Common myeloid progenitor, CD34-positive (primary cell): ENCODE measurements around the gene ARHGAP15.

Source experiments
- CTCF ChIA-PET: fragments of 350-600 bp; sonication (Branson Sonifier 250); formaldehyde crosslinking; loops from one replicate; lab custom pipeline; 2021; ENCODE audit warnings: antibody characterized with exemption; lab: Charles Lee
- POLR2A ChIA-PET: fragments of 350-600 bp; sonication (Branson Sonifier 250); formaldehyde crosslinking; loops from one replicate; lab custom pipeline; 2021; ENCODE audit warnings: antibody characterized with exemption; lab: Charles Lee
- DNase-seq, 3 donors: peaks; one replicate each; pipeline versions ENCODE4 v3.0.0 to v3.0.0-alpha.2; 2013
- H3K27ac ChIP-seq, 2 experiments: 1 replicate in 1 of 2; 2 replicates in 1 of 2; pipeline ENCODE4 v1.7.0; 2013; ENCODE audit warnings: inconsistent platforms in 2 of 2, low read length in 2 of 2, mild to moderate bottlenecking in 2 of 2, low read depth in 1 of 2, moderate library complexity in 1 of 2; ENCODE audit not compliant: severe bottlenecking in 2 of 2, insufficient read depth in 1 of 2, poor library complexity in 1 of 2
- H3K27me3 ChIP-seq, 5 experiments: replicated peaks in 2 of 5; 1 replicate in 3 of 5; 2 replicates in 2 of 5; pipeline versions ENCODE4 v1.6.1 to v1.7.0; 2013; ENCODE audit warnings: low read length in 4 of 5, mild to moderate bottlenecking in 2 of 5, moderate library complexity in 2 of 5, inconsistent platforms in 1 of 5; ENCODE audit not compliant: insufficient read depth in 5 of 5, control insufficient read depth in 4 of 5
- H3K36me3 ChIP-seq, 4 experiments: 1 replicate in 2 of 4; 2 replicates in 2 of 4; pipeline versions ENCODE4 v1.6.1 to v1.7.0; 2013; ENCODE audit warnings: low read length in 3 of 4, control low read depth in 1 of 4, mild to moderate bottlenecking in 1 of 4; ENCODE audit not compliant: control insufficient read depth in 4 of 4, insufficient read depth in 4 of 4
- H3K4me1 ChIP-seq, 4 experiments: 1 replicate in 3 of 4; 2 replicates in 1 of 4; pipeline versions ENCODE4 v1.6.1 to v1.7.1; 2013; ENCODE audit warnings: low read length in 3 of 4, mild to moderate bottlenecking in 3 of 4, control low read depth in 1 of 4, inconsistent platforms in 1 of 4, moderate library complexity in 1 of 4; ENCODE audit not compliant: control insufficient read depth in 4 of 4, insufficient read depth in 4 of 4; ENCODE audit errors: control extremely low read depth in 1 of 4
- H3K4me3 ChIP-seq, 7 experiments: 1 replicate in 4 of 7; 2 replicates in 3 of 7; pipeline versions ENCODE4 v1.5.1 to v1.7.0; 2013; ENCODE audit warnings: mild to moderate bottlenecking in 7 of 7, low read length in 6 of 7, moderate library complexity in 6 of 7, inconsistent platforms in 2 of 7, low read depth in 2 of 7, control low read depth in 1 of 7; ENCODE audit not compliant: insufficient read depth in 4 of 7, control insufficient read depth in 1 of 7; ENCODE audit errors: extremely low read depth in 1 of 7
- H3K9me3 ChIP-seq, 5 experiments: 1 replicate in 4 of 5; 2 replicates in 1 of 5; pipeline versions ENCODE4 v1.6.1 to v1.7.1; 2013; ENCODE audit warnings: low read length in 4 of 5, mild to moderate bottlenecking in 2 of 5, inconsistent platforms in 1 of 5, low read depth in 1 of 5, moderate library complexity in 1 of 5; ENCODE audit not compliant: control insufficient read depth in 4 of 5, insufficient read depth in 2 of 5; ENCODE audit errors: control extremely low read depth in 1 of 5
- WGBS: methylation state at CpG from one replicate; pipeline ENCODE4 v1.1.5; 2013; ENCODE audit not compliant: insufficient coverage; 5-methylcytosine and 5-hydroxymethylcytosine counted together

Gene ARHGAP15

DNA sequence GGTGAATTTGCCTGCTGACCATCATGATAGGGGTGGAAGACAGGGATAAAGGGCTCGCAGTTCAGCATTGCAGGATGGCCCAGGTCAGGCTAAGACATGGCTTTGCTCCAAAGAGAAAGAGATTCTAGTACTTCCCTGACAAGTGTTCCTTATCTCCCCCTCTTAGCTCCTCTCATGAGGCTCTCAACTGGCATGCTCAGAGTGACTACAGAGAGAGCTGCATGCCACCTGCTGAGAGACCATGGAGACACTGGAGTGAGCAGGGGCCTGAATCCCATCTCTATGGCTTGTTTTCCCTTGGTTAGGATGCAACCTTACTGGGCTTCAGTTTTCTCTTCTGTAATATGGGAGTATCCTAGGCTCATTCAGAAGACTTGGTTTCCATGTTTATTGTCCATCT lies 94.3 kb downstream of the ARHGAP15 start:
- H3K4me3 ChIP-seq = no peak overlapping the region
- ChIA-PET CTCF (interaction anchor here (1.0 to 4.4 kb wide), 16 partner anchors 8 to 191 kb away, joined by 3 to 53 read pairs (median 7); no protein-coding TSS in a partner anchor), POLR2A (interaction anchor here (0.6 kb wide), 1 partner anchor 10 kb away, joined by 4 read pairs; no protein-coding TSS in a partner anchor)
- DNase-seq = no peak
- no peaks in the 10 kb centered on the region for H3K27me3 ChIP-seq
- no peak overlapping the region for H3K27ac ChIP-seq
- 100% methylated on average over 1 of the region's 1 CpG for WGBS
- H3K36me3 ChIP-seq = peaks cover 4 to 39% (median 16%) of the 10 kb centered on the region in 4 experiments
- no peaks in the 10 kb centered on the region for H3K9me3 ChIP-seq
- no peaks in the 10 kb centered on the region for H3K4me1 ChIP-seq

DNA sequence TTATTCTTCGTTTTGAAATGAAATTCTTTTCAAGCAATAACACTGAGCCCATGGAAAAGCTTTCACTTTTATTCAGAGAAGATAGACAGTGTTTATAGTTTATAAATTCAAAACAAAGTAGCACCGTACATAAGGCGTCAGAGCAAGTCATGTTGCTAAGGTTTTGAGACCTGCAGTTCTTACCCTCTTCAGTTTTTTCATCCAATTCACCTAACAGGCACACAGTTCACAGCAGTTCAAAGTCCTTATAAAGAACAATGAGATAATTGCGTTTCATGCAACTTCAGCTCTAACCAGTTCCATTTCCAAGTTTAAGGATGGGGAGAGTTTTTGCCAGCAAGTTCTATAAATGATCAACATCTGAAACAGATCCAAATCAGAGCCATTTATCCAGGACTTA lies 96.7 kb downstream of the ARHGAP15 start:
- peaks cover 0 to 4% (median 0%) of the 10 kb centered on the region in 5 experiments for H3K9me3 ChIP-seq
- H3K27ac ChIP-seq = no peak overlapping the region
- POLR2A ChIA-PET = no interaction called here
- CTCF ChIA-PET = interaction anchor here (0.8 to 3.1 kb wide), 7 partner anchors 10 to 191 kb away, joined by 3 to 20 read pairs (median 5); no protein-coding TSS in a partner anchor
- H3K36me3 ChIP-seq = peaks cover 19 to 47% (median 26%) of the 10 kb centered on the region in 4 experiments
- no peak for DNase-seq
- 94% methylated on average over 2 of the region's 4 CpGs for WGBS
- H3K4me1 ChIP-seq = no peaks in the 10 kb centered on the region
- H3K27me3 ChIP-seq = no peaks in the 10 kb centered on the region
- no peak overlapping the region for H3K4me3 ChIP-seq

DNA sequence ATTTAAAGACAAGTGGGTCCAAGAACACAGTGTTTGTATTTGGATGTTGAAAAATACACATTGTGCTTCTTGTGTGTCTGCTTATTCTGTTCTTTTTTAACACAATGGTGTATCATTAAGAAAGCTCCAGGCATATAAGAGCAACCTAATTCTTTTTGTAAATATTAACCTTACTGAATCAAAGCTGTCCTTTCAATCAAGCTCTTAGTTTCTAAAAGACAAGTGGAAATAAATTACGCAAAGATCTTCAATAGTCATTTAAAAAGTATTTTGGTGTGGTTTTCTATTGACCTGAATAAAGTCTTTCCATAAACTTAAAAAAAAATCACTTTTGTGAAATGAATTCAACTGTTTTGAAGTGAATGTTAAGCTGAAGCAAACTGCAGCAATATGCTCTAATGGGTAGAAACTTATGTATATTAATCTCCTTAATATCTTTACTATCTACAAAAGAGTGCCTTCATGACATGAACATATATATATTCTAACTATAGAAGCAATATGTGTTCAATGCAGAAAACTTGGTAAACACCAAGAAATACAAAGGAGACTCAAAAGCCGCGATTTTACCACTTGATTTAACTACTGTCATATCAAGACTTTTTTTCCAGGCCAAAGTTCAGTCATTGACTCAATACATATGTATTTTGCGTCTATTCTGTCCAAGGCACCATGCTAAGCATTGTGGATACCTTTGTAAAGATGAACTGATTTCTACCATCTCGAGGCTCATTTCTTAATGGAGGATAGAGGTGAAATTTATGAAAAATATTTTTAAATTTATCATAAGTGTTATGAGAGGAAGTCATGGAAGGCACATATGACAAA lies 97.7 kb downstream of the ARHGAP15 start:
- no peak overlapping the region for H3K4me3 ChIP-seq
- CTCF ChIA-PET = interaction anchor here (1.4 to 1.5 kb wide), 2 partner anchors 14 to 116 kb away, joined by 3 to 5 read pairs; no protein-coding TSS in a partner anchor
- H3K36me3 ChIP-seq = peaks cover 27 to 53% (median 34%) of the 10 kb centered on the region in 4 experiments
- no peak overlapping the region for H3K27ac ChIP-seq
- H3K9me3 ChIP-seq = peaks cover 0 to 11% (median 7%) of the 10 kb centered on the region in 5 experiments
- no CpG with 5 or more reads among the region's 5 CpGs for WGBS
- H3K4me1 ChIP-seq = no peaks in the 10 kb centered on the region
- DNase-seq = no peak
- H3K27me3 ChIP-seq = no peaks in the 10 kb centered on the region
- POLR2A ChIA-PET = no interaction called here

GRCh38 chr2:143229411-143229810 lies 100.2 kb downstream of the ARHGAP15 start:
- H3K4me3 ChIP-seq = no peak overlapping the region
- no peak for DNase-seq
- ChIA-PET CTCF (interaction anchor here (1.0 to 1.8 kb wide), 4 partner anchors 25 to 197 kb away, joined by 3 to 6 read pairs (median 4); no protein-coding TSS in a partner anchor), POLR2A (no interaction called here)
- H3K27me3 ChIP-seq = no peaks in the 10 kb centered on the region
- H3K27ac ChIP-seq = no peak overlapping the region
- H3K4me1 ChIP-seq = no peaks in the 10 kb centered on the region
- peaks cover 3 to 30% (median 12%) of the 10 kb centered on the region in 5 experiments for H3K9me3 ChIP-seq
- peaks cover 27 to 64% (median 48%) of the 10 kb centered on the region in 4 experiments for H3K36me3 ChIP-seq
- WGBS = 77% methylated on average over 4 of the region's 5 CpGs

DNA sequence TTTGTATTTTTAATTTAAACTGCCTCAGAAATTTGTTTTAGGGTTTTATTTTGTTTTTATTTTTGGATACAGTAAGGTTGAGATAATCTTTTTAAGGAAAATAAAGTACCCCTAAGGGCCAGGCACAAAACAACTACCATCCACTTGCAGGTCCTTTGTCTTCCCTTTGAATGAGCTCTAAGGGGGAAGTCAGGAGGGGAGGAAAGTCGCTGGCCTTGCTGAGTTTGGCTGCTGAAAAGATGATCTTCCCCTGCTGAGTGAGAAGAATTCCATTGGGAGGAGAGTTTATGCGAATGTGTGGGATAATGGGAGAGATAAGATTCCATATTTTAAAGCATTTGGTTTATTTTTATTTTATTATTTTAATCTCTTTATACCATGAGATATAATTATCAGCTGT lies 100.7 kb downstream of the ARHGAP15 start:
- POLR2A ChIA-PET = no interaction called here
- Histone ChIP-seq H3K36me3 (peaks cover 28 to 69% (median 48%) of the 10 kb centered on the region in 4 experiments), H3K4me3 (no peak overlapping the region), H3K4me1 (no peaks in the 10 kb centered on the region), H3K27me3 (no peaks in the 10 kb centered on the region), H3K9me3 (peaks cover 3 to 36% (median 12%) of the 10 kb centered on the region in 5 experiments), H3K27ac (no peak overlapping the region)
- DNase-seq = no peak
- WGBS = 100% methylated on average over 1 of the region's 2 CpGs
- CTCF ChIA-PET = interaction anchor here (1.0 to 1.8 kb wide), 4 partner anchors 26 to 197 kb away, joined by 3 to 6 read pairs (median 4); no protein-coding TSS in a partner anchor

DNA sequence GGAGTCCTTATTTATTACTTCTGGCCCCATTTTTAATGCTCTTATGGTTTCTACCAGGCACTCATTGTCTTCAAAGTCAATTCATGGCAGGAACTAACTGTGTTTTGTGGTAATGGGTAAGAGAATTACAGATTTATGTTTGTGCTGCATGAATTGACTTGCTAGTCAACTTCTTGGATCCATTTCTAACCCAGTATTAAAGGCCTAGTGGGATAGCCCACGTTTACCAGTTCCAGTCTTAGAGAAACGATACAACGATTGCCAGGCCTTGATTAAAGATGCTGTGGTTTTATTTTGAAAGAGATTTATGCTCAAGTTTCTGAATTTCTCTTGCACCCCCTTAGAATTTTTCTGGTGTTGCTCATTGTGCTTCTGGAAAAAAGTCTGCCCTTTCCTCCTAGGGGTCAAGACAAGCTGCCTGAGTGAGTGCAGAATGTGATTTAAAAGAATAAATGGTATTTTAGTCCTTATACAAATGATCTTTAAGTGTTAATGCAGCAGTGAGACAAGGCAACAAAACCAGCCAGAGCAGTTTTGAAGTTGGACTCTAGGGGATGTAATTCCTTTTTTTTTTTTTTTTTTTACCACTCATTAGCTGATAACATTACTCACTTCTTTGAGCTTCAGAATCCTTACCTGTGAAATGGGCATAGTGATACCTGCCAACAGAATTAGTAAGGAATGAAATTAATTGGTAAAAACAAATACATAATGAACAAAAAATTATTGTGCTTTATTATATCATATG lies 101.5 kb downstream of the ARHGAP15 start:
- CTCF ChIA-PET = interaction anchor here (1.4 to 1.8 kb wide), 2 partner anchors 69 to 118 kb away, joined by 4 to 6 read pairs; no protein-coding TSS in a partner anchor
- peaks cover 33 to 76% (median 52%) of the 10 kb centered on the region in 4 experiments for H3K36me3 ChIP-seq
- H3K9me3 ChIP-seq = peaks cover 5 to 43% (median 12%) of the 10 kb centered on the region in 5 experiments
- no CpG with 5 or more reads among the region's 3 CpGs for WGBS
- DNase-seq = no peak
- H3K4me3 ChIP-seq = no peak overlapping the region
- no peak overlapping the region for H3K27ac ChIP-seq
- H3K4me1 ChIP-seq = no peaks in the 10 kb centered on the region
- POLR2A ChIA-PET = no interaction called here
- no peaks in the 10 kb centered on the region for H3K27me3 ChIP-seq
